SK-N-DZ (cell line): Measurements from ENCODE around the gene CD2.

ENCODE experiments used
- DNase-seq: peaks from one replicate; pipeline ENCODE4 v3.0.0-alpha.2; 2015; ENCODE audit warnings: low spot score

The CD2 gene

DNA sequence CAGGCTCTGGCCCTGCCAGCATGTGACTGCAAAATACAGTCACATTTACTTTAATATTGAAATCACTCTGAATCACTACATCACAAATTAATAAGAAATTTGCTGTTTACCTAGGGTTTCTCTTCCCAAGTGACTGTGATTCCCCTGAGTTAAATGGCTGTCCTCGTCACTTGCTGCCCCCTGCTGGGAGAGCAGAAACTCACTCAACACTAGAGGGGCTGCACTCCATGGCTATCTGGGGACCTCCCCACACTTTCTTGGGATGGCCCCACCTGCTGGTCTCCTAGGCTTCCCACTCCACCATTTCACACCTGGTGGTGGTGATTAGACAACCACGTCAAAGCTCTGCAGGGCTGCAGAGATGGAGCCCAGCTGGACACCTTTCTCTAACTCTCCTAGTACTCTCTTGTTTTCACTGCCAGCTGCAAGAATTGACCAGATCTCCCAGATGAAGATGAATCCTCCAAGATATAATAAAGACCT, 63.4 kb downstream of the CD2 start:
- DNase-seq = peak; percentile 75
